HG03571 (cell line): ENCODE results near the gene SORCS1.
A peak's percentile ranks its signal among the peaks of the same experiment; 100 is the strongest.

Experiments
- ATAC-seq: cut with Tn5 transposase; IDR thresholded peaks from one replicate; pipeline ENCODE4 v1.9.1; 2021; ENCODE audit not compliant: unreplicated experiment

Gene SORCS1

GRCh38 chr10:106908225-106908624 lies 256.3 kb downstream of the SORCS1 start:
- ATAC-seq: no peak

- ATAC-seq: no peak
These were observed 260.3 kb downstream of the SORCS1 start for GRCh38 chr10:106904209-106904608.

GRCh38 chr10:106903180-106903579 lies 261.3 kb downstream of the SORCS1 start:
- no peak for ATAC-seq

GRCh38 chr10:106900016-106900652 lies 264.4 kb downstream of the SORCS1 start:
- ATAC-seq: no peak

- ATAC-seq: no peak
These were observed 266.1 kb downstream of the SORCS1 start for GRCh38 chr10:106898446-106898845.

- ATAC-seq: no peak
These were observed 266.8 kb downstream of the SORCS1 start for GRCh38 chr10:106897719-106898118.

- ATAC-seq: no peak
These were observed 269.8 kb downstream of the SORCS1 start for GRCh38 chr10:106894692-106895091.

- no peak for ATAC-seq
These were observed 286.9 kb downstream of the SORCS1 start for GRCh38 chr10:106877574-106877973.

- no peak for ATAC-seq
These were observed 290.0 kb downstream of the SORCS1 start for GRCh38 chr10:106874604-106874889.

- no peak for ATAC-seq
These were observed 290.5 kb downstream of the SORCS1 start for GRCh38 chr10:106873770-106874603.

GRCh38 chr10:106872176-106872575 lies 292.3 kb downstream of the SORCS1 start:
- no peak for ATAC-seq

- ATAC-seq: peak; percentile 66
These were observed 298.2 kb downstream of the SORCS1 start for GRCh38 chr10:106866244-106866845.

- ATAC-seq: no peak
These were observed 300.5 kb downstream of the SORCS1 start for GRCh38 chr10:106864031-106864430.

- no peak for ATAC-seq
These were observed 301.0 kb downstream of the SORCS1 start for GRCh38 chr10:106863549-106863948.

GRCh38 chr10:106859892-106860652 lies 304.4 kb downstream of the SORCS1 start:
- no peak for ATAC-seq

GRCh38 chr10:106857728-106858127 lies 306.8 kb downstream of the SORCS1 start:
- ATAC-seq: no peak

GRCh38 chr10:106857213-106857612 lies 307.3 kb downstream of the SORCS1 start:
- ATAC-seq: no peak

GRCh38 chr10:106836933-106837663 lies 327.4 kb downstream of the SORCS1 start:
- peak; percentile 99 for ATAC-seq

- ATAC-seq: no peak
These were observed 331.7 kb downstream of the SORCS1 start for GRCh38 chr10:106832846-106833245.

- no peak for ATAC-seq
These were observed 334.0 kb downstream of the SORCS1 start for GRCh38 chr10:106830471-106830870.

- ATAC-seq: no peak
These were observed 334.5 kb downstream of the SORCS1 start for GRCh38 chr10:106830006-106830405.
